Liver (tissue), 9 donors: ENCODE results near the gene SLX4IP. TPM values are rescaled to one million over a fixed set of nuclear protein-coding genes. Genes with fewer than 3 reads are reported as not detected.

Source experiments
- DNase-seq: peaks from one replicate; pipeline ENCODE4 v3.0.0-alpha.2; 2017; ENCODE audit warnings: low spot score
- H3K27ac ChIP-seq, 2 donors: one replicate each; pipeline ENCODE4 v1.7.0; 2013; ENCODE audit warnings: inconsistent platforms in 2 of 2, low read length in 2 of 2, control low read depth in 1 of 2, low read depth in 1 of 2, mild to moderate bottlenecking in 1 of 2
- H3K27me3 ChIP-seq, 4 donors: one replicate each; pipeline versions ENCODE4 v1.6.1 to v1.7.0; 2013; ENCODE audit warnings: low read length in 3 of 4, inconsistent platforms in 1 of 4, mild to moderate bottlenecking in 1 of 4, moderate library complexity in 1 of 4; ENCODE audit not compliant: control insufficient read depth in 4 of 4, insufficient read depth in 4 of 4
- H3K36me3 ChIP-seq, 4 donors: one replicate each; pipeline versions ENCODE4 v1.6.1 to v1.7.0; 2013; ENCODE audit warnings: low read length in 3 of 4, mild to moderate bottlenecking in 3 of 4, low read depth in 1 of 4, moderate library complexity in 1 of 4; ENCODE audit not compliant: control insufficient read depth in 4 of 4, insufficient read depth in 3 of 4
- H3K4me1 ChIP-seq, 4 donors: one replicate each; pipeline versions ENCODE4 v1.6.1 to v1.7.0; 2013; ENCODE audit warnings: low read length in 3 of 4, mild to moderate bottlenecking in 3 of 4, moderate library complexity in 1 of 4; ENCODE audit not compliant: control insufficient read depth in 4 of 4, insufficient read depth in 4 of 4
- H3K4me3 ChIP-seq, 3 donors: one replicate each; pipeline versions ENCODE4 v1.6.1 to v1.7.0; 2013; ENCODE audit warnings: low read length in 3 of 3, control low read depth in 1 of 3, low read depth in 1 of 3, mild to moderate bottlenecking in 1 of 3
- H3K9ac ChIP-seq, 2 donors: one replicate each; pipeline ENCODE4 v1.7.0; 2013; ENCODE audit warnings: low read length in 2 of 2, mild to moderate bottlenecking in 2 of 2, moderate library complexity in 2 of 2, control low read depth in 1 of 2, low read depth in 1 of 2
- H3K9me3 ChIP-seq, 4 donors: one replicate each; pipeline versions ENCODE4 v1.6.1 to v1.7.0; 2013; ENCODE audit warnings: low read length in 3 of 4; ENCODE audit not compliant: control insufficient read depth in 4 of 4
- CTCF ChIP-seq: fragments of 150-350 bp; IDR thresholded peaks from 2 replicates; pipeline ENCODE4 v1.5.1; 2017; ENCODE audit warnings: improper control_type of control experiment, low read depth, low read length; ENCODE audit not compliant: missing input control
- FOXA1 ChIP-seq: IDR thresholded peaks from 2 replicates; pipeline ENCODE4 v1.6.1; 2016; ENCODE audit warnings: antibody characterized with exemption
- FOXA2 ChIP-seq: IDR thresholded peaks from 2 replicates; pipeline ENCODE4 v1.6.1; 2016; ENCODE audit warnings: antibody characterized with exemption
- GABPA ChIP-seq, 2 donors: IDR thresholded peaks in 1 of 2; conservative IDR thresholded peaks in 1 of 2; 2 replicates each; pipeline ENCODE4 v1.6.1; 2016; ENCODE audit warnings: antibody characterized with exemption in 2 of 2, mild to moderate bottlenecking in 1 of 2, moderate library complexity in 1 of 2
- HNF4A ChIP-seq, 2 donors: conservative IDR thresholded peaks; 2 replicates each; pipeline ENCODE4 v1.6.1; 2016; ENCODE audit warnings: antibody characterized with exemption in 2 of 2, mild to moderate bottlenecking in 2 of 2
- HNF4G ChIP-seq: IDR thresholded peaks from 2 replicates; pipeline ENCODE4 v1.6.1; 2016; ENCODE audit warnings: antibody characterized with exemption
- JUND ChIP-seq, 2 donors: IDR thresholded peaks; 2 replicates each; pipeline ENCODE4 v1.6.1; 2016; ENCODE audit warnings: antibody characterized with exemption in 2 of 2
- NR2F2 ChIP-seq: IDR thresholded peaks from 2 replicates; pipeline ENCODE4 v1.6.1; 2016; ENCODE audit warnings: antibody characterized with exemption
- RAD21 ChIP-seq, 2 donors: IDR thresholded peaks; 2 replicates each; pipeline ENCODE4 v1.6.1; 2016; ENCODE audit warnings: antibody characterized with exemption in 2 of 2, mild to moderate bottlenecking in 2 of 2
- SP1 ChIP-seq: IDR thresholded peaks from 2 replicates; pipeline ENCODE4 v1.6.1; 2018; ENCODE audit warnings: antibody characterized with exemption, mild to moderate bottlenecking
- TAF1 ChIP-seq: conservative IDR thresholded peaks from 2 replicates; pipeline ENCODE4 v1.6.1; 2016; ENCODE audit warnings: antibody characterized with exemption, mild to moderate bottlenecking
- YY1 ChIP-seq: IDR thresholded peaks from 2 replicates; pipeline ENCODE4 v1.6.1; 2016; ENCODE audit warnings: antibody characterized with exemption, mild to moderate bottlenecking
- WGBS: extraction: QIAGEN DNeasy Blood & Tissue Kit; methylation state at CpG from one replicate; pipeline ENCODE4 v1.1.7; 2013; 5-methylcytosine and 5-hydroxymethylcytosine counted together
- polyA plus RNA-seq, 2 donors: library from polyadenylated mRNA; stranded (reverse) in 1 of 2; unstranded in 1 of 2; fragments of 200-250 nt in 1 of 2; fragments of >200 nt in 1 of 2; fragmentation: Nextera tagmentation in 1 of 2; extraction: Ambion mirVana in 1 of 2; gene quantifications; one replicate each; pipeline versions ENCODE4 v1.2.1 to v1.2.3, GENCODE V29; 2013 to 2015
- total RNA-seq, 2 donors: library from RNA; depleted of rRNA; stranded (reverse); fragments of >200 nt; gene quantifications; one replicate each; pipeline ENCODE4 v1.2.3, GENCODE V29; 2014
- TF ChIP-seq, protein P1 (sequence below): IDR thresholded peaks from 2 replicates; pipeline ENCODE4 v1.6.1; 2016; ENCODE audit warnings: antibody characterized with exemption, mild to moderate bottlenecking
- TF ChIP-seq, protein P2 (sequence below): IDR thresholded peaks from 2 replicates; pipeline ENCODE4 v1.6.1; 2016; ENCODE audit warnings: antibody characterized with exemption
- donor health status: healthy.
- donor health status: healthy.
- donor health status: healthy.
- donor health status: healthy.
- donor health status: healthy.

SLX4IP gene
- total and polyA plus RNA-seq, 4 donors = 1.1 to 3.4 (median 2.7) TPM

DNA sequence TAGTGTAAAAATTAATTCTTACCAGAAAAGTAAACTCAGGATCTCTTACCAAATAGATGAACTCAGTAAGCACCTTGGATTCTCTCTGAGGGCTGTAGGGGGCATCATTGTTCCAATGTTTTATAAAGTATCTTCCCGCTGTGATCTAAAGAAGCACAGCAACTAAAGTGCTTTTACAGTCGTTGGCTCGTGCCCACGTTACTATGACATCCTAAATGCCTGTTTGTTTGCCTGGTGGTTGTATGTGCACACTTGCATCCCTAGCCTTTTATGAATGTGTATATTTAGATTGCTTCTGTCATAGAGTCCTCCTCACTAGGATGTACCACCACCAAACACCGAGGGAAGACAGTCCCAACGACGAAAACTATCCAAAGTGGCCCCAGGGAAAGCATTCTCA lies 34.5 kb downstream of the SLX4IP start:
- H3K4me1 ChIP-seq = peaks cover 0 to 3% (median 1%) of the 10 kb centered on the region in 4 donors
- H3K9ac ChIP-seq = no peak overlapping the region
- WGBS = 56% methylated on average over 7 of the region's 7 CpGs
- TF ChIP-seq, protein P1, sequence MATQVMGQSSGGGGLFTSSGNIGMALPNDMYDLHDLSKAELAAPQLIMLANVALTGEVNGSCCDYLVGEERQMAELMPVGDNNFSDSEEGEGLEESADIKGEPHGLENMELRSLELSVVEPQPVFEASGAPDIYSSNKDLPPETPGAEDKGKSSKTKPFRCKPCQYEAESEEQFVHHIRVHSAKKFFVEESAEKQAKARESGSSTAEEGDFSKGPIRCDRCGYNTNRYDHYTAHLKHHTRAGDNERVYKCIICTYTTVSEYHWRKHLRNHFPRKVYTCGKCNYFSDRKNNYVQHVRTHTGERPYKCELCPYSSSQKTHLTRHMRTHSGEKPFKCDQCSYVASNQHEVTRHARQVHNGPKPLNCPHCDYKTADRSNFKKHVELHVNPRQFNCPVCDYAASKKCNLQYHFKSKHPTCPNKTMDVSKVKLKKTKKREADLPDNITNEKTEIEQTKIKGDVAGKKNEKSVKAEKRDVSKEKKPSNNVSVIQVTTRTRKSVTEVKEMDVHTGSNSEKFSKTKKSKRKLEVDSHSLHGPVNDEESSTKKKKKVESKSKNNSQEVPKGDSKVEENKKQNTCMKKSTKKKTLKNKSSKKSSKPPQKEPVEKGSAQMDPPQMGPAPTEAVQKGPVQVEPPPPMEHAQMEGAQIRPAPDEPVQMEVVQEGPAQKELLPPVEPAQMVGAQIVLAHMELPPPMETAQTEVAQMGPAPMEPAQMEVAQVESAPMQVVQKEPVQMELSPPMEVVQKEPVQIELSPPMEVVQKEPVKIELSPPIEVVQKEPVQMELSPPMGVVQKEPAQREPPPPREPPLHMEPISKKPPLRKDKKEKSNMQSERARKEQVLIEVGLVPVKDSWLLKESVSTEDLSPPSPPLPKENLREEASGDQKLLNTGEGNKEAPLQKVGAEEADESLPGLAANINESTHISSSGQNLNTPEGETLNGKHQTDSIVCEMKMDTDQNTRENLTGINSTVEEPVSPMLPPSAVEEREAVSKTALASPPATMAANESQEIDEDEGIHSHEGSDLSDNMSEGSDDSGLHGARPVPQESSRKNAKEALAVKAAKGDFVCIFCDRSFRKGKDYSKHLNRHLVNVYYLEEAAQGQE = no peak
- peak; percentile 67 to 81 for TF ChIP-seq RAD21 (IDR thresholded peaks at IDR 0.05)
- peak; percentile 46 for TF ChIP-seq CTCF
- no peaks in the 10 kb centered on the region for H3K27me3 ChIP-seq
- H3K27ac ChIP-seq = no peak overlapping the region
- peaks cover 0 to 1% (median 0%) of the 10 kb centered on the region in 4 donors for H3K36me3 ChIP-seq
- H3K9me3 ChIP-seq = peaks cover 0 to 3% (median 0%) of the 10 kb centered on the region in 4 donors
- no peak overlapping the region for H3K4me3 ChIP-seq
- no peak for DNase-seq

DNA sequence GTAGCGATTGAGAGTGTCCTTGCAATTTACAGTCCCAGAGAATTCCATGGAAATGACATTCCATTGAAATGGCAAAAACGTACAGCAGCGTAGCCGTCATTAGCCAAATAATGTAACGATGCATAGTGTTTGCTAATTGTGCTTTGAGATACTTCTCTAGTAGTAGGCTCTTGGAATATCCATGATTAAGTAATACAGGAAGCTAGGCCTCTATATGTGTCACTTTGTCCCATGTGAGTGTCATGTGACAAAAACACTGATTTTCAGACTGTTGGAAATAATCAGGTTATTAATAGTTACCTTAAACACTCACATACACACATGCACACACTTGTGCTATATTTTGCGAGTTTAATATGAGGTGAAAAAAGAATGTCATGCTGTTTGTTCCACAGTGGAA lies 35.2 kb downstream of the SLX4IP start:
- H3K9ac ChIP-seq = no peak overlapping the region
- 95% methylated on average over 6 of the region's 6 CpGs for WGBS
- H3K36me3 ChIP-seq = peaks cover 0 to 1% (median 0%) of the 10 kb centered on the region in 4 donors
- H3K4me1 ChIP-seq = no peaks in the 10 kb centered on the region
- H3K4me3 ChIP-seq = no peak overlapping the region
- TF ChIP-seq, protein P2, sequence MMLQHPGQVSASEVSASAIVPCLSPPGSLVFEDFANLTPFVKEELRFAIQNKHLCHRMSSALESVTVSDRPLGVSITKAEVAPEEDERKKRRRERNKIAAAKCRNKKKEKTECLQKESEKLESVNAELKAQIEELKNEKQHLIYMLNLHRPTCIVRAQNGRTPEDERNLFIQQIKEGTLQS = no peak
- no peak for TF ChIP-seq SP1
- TF ChIP-seq CTCF = no peak
- TF ChIP-seq YY1 = no peak
- TF ChIP-seq HNF4G = no peak
- TF ChIP-seq, protein P1 = no peak
- no peak for TF ChIP-seq HNF4A (conservative IDR thresholded peaks at IDR 0.05)
- no peak for TF ChIP-seq FOXA2
- TF ChIP-seq GABPA (IDR thresholded peaks at IDR 0.05 in 1 of 2, conservative IDR thresholded peaks at IDR 0.05 in 1 of 2) = no peak
- no peak for TF ChIP-seq FOXA1
- TF ChIP-seq JUND (IDR thresholded peaks at IDR 0.05) = no peak
- TF ChIP-seq TAF1 = no peak
- TF ChIP-seq NR2F2 = no peak
- H3K27ac ChIP-seq = no peak overlapping the region
- DNase-seq = no peak
- peaks cover 0 to 3% (median 0%) of the 10 kb centered on the region in 4 donors for H3K9me3 ChIP-seq
- no peaks in the 10 kb centered on the region for H3K27me3 ChIP-seq
